Islet precursor cell (in vitro differentiated cells): Measurements from ENCODE around the gene WFIKKN2.

Source experiments
- DNase-seq: peaks from one replicate; pipeline ENCODE4 v3.0.0-alpha.2; 2018

The WFIKKN2 gene

DNA sequence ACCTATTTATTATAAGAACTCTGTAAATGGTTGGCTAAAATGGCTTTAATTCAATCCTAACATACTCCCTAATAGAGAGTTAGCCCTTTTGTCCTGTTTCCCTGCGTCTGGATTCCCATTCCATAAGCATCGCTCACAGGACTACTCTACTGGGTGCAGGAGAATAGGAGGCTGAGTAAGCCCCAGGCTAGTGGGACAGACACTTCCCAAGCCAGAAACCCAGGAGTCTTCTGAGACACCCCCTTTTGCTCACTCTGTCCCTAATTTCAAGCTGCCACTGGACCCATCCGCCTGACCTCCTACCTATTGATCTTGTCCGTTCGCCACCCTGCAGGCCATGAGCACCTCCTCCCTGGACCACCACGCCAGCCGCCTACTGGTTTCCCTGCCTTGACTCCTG, 47.5 kb downstream of the WFIKKN2 start:
- peak; percentile 86 for DNase-seq

DNA sequence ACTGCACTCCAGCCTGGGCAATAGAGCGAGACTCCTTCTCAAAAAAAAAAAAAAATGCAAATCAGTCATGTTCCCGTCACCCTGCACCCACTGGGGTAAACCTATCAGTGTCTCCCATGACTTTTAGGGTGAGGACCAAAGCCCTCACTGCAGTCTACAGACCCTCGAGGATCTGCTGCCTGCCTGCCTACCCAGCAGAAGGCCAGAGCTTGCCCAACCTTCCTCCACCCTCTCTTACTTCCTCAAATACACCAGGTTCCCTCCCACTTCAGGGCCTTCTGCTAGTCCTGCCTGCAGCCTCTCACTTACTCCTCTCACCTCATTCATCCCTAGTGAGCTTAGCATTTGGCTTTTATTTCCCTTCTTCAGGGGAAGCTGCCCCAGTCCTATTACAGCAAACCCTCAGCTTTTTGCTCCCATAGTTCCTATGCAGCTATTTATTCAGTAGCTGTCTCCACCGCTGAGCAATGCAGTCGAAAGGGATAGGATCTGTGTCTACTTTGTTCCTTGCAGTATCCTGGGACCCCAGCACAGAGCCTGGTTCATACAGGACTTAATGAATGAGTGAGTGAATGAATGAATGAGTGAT, 48.6 kb downstream of the WFIKKN2 start:
- DNase-seq: no peak

DNA sequence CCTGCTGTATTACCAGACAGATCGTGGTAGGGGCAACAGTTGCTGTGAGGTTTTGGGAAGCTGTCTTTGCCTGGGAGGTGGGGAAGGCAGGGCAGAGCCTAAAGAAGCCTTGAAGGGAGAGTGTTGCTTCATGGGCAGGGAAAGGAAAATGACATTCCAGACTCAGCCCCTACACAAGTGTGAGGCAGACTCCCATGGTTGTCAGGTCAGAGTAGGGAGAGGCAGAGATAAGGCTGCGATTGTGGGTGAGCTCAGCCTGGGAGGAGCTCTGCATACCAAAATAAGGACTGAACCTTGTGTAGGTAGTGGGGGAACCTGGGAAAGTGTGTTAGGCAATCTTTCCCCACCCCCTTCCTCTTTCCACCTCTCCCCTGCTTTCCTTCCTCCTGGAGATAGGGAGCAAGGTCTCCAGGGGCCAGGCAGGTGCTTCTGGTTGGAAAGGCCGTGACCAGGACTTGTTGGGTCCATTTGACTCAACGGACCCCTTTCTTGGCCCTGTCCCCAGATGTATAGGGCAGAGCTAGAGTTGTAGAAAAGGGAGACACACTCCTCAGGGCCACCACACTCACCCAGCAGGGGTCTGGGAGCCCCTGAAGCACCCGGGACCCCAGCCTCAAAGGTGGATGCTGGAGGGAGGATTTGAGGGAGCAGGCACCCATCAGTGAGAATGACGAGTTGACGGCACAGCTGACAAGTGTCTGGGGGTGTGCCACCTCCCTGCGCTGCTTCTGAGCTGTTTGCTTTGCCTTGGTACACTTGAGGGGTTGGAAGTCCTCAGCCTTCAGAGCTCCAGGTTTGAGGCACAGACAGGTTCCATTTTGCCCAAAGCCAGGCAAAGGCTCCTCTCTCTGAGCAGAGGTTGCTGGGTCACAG, 49.3 kb downstream of the WFIKKN2 start:
- peak; percentile 91 for DNase-seq

DNA sequence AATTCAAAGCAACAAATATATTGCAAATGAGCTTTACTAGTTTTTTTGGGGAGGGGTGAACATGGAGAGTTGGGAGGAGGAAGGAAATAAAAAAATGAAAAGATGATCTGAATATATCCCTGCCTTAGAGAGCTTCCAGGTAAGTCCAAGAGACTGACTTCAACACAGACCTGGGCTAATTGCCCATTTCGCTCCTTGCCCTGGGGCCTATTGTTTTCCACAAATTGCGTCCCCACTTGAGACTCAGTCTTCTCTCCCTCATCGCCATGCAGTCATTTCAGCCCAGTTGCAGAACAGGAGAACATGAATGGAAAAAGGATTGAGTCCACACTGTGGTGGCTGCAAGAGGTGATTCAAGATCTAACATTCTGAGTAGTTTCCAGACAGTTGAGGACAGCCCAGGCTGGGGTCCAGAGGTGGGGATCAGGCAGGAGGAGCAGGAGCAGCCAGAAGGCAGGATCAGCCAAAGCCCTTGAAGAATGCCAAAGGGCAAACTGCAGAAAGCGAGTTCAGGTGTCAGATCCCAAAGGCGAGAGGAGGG, 52.4 kb downstream of the WFIKKN2 start:
- DNase-seq: peak; percentile 66

DNA sequence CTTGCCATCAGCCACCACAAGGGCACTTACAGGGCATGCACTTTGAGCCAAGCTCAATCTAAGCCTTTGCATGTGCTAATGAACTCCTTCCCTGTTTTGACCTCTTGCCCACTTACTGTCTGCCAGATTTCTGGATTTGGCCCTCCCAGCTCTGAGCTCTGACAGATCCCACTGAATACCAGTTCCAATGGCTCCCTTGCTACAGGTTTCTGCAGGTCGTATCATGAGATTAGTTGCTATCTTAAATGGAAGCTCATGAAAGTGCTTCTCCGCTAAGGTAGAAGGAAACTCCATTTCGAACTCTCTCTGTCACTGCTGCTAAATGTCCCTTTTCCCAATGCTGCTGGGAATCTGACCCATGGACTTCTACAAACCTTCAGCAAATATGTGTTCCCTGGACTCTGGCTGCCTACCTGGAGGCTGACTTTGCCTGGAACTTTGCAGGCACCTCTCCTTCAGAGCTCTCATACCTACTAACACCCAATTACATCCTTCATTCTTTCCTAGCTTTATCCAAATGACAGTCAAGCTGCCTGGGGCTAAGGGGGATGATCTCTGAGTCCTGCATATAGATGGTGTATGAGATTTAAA, 54.2 kb downstream of the WFIKKN2 start:
- DNase-seq: peak; percentile 46

DNA sequence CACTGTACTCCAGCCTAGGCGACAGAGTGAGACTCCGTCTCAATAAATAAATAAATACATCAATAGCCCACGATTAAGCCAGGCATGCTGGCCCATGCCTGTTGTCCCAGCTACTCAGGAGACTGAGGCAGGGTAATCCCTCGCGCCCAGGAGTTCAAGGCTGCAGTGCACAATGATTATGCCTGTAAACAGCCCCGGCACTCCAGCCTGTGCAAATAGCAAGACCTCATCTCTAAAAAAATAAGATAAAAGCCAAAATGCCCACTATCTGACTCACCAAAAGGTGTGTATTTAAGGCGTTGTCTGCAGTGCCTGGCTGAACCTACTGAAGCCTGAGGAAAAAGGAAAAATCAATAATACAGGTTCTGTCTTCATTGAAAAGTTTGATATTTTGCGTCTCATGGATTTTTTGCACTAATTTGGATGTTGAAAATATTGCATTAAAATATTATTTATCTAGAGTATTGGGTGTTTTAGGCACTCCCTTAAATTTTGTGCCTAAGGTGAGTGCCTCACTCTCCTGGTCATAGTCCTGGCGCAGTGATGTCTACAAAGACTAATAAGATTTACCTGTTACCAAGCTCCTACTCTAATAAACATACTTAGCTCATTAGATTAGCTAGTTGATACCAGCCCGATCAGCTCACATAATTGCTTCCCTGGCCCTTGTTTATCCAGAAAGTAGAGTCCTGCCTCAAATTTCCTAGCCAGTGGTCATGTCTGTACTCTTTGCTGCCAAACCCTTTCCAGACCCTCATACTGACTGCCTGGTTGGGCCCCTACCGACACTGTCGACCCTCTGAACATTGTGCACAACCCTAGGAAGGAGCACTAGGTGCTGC, 55.5 kb downstream of the WFIKKN2 start:
- DNase-seq: no peak

DNA sequence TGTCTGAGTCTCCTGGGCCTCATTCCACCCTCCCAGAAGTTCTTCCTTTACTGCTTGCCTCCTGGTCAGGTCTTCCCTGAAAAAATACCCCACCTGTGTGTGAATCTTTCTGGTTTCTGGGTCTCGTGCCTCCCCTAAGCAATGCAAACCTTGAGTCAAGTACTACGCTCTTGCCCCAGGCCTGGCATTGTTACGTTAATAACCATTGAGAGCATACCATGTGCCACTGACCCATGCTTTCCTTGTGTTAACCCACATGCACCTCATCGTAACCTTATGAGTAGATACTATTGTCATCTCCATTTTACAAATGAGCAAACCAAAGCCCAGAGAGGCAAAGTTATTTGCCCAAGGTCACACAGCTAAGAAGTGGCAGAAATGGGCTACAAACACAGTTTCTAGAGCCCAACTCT, 56.2 kb downstream of the WFIKKN2 start:
- no peak for DNase-seq
